Fibroblast of lung (primary cell): ENCODE measurements around the gene ALG1L2. TPM values are rescaled to one million over a fixed set of nuclear protein-coding genes. Genes with fewer than 3 reads are reported as not detected.
"Not testable (repeated sequence)": the region's sequence is repeated elsewhere in the genome, so short reads cannot be mapped to it uniquely, and the experiment has no call there.

Source experiments
- DNase-seq, 2 donors: peaks; one replicate each; pipeline versions ENCODE4 v3.0.0 to v3.0.0-alpha.2; 2010; ENCODE audit warnings: low read depth in 2 of 2
- H2AFZ ChIP-seq: 2 replicates; pipeline ENCODE4 v1.5.1; 2012; ENCODE audit warnings: low read length, control low read depth, inconsistent platforms
- H3K27ac ChIP-seq: 2 replicates; pipeline ENCODE4 v1.5.1; 2011; ENCODE audit warnings: low read length, control low read depth; ENCODE audit not compliant: insufficient read depth
- H3K27me3 ChIP-seq: 2 replicates; pipeline ENCODE4 v1.5.1; 2011; ENCODE audit warnings: mild to moderate bottlenecking, low read length; ENCODE audit not compliant: control insufficient read depth, insufficient read depth
- H3K36me3 ChIP-seq: 2 replicates; pipeline ENCODE4 v1.5.1; 2011; ENCODE audit warnings: low read length; ENCODE audit not compliant: control insufficient read depth, insufficient read depth
- H3K4me1 ChIP-seq: 2 replicates; pipeline ENCODE4 v1.5.1; 2011; ENCODE audit warnings: low read length; ENCODE audit not compliant: control insufficient read depth, insufficient read depth; ENCODE audit errors: extremely low read depth
- H3K4me2 ChIP-seq: 2 replicates; pipeline ENCODE4 v1.5.1; 2011; ENCODE audit warnings: low read length, control low read depth; ENCODE audit not compliant: insufficient read depth; ENCODE audit errors: extremely low read depth
- H3K4me3 ChIP-seq, 4 experiments: fragments of 200-600 bp in 1 of 4; sonication (generic) in 1 of 4; replicated peaks in 1 of 4; 2 replicates each; pipeline ENCODE4 v1.5.1; 2011 to 2016; ENCODE audit warnings: low read length in 4 of 4, low read depth in 3 of 4, mild to moderate bottlenecking in 3 of 4, control low read depth in 2 of 4, inconsistent platforms in 1 of 4, mixed read lengths in 1 of 4; ENCODE audit not compliant: insufficient read depth in 1 of 4; ENCODE audit errors: control extremely low read depth in 1 of 4
- H3K79me2 ChIP-seq: 2 replicates; pipeline ENCODE4 v1.5.1; 2012; ENCODE audit warnings: mild to moderate bottlenecking, low read length, inconsistent platforms; ENCODE audit not compliant: control insufficient read depth, insufficient read depth
- H3K9ac ChIP-seq: 2 replicates; pipeline ENCODE4 v1.5.1; 2011; ENCODE audit warnings: mild to moderate bottlenecking, low read length, control low read depth; ENCODE audit not compliant: insufficient read depth
- H3K9me3 ChIP-seq: 2 replicates; pipeline ENCODE4 v1.5.1; 2012; ENCODE audit warnings: low read depth, low read length; ENCODE audit not compliant: control insufficient read depth, insufficient read depth
- H4K20me1 ChIP-seq: 2 replicates; pipeline ENCODE4 v1.5.1; 2011; ENCODE audit warnings: low read length; ENCODE audit not compliant: control insufficient read depth, insufficient read depth; ENCODE audit errors: extremely low read depth
- CTCF ChIP-seq, 2 donors: IDR thresholded peaks in 1 of 2; conservative IDR thresholded peaks in 1 of 2; 1 replicate in 1 of 2; 2 replicates in 1 of 2; pipeline ENCODE4 v1.5.1; 2011 to 2012; ENCODE audit warnings: low read length in 2 of 2, control low read depth in 1 of 2, inconsistent platforms in 1 of 2, low read depth in 1 of 2, mild to moderate bottlenecking in 1 of 2
- EZH2 ChIP-seq: IDR thresholded peaks from 2 replicates; pipeline ENCODE4 v1.5.1; 2012; ENCODE audit warnings: low read length, control low read depth, mild to moderate bottlenecking; ENCODE audit errors: missing control alignments
- polyA plus RNA-seq, 2 donors: library from polyadenylated mRNA; depleted of rRNA in 1 of 2; stranded (reverse) in 1 of 2; unstranded in 1 of 2; fragments of >200 nt; gene quantifications; 2 replicates each; pipeline ENCODE4 v1.2.1, GENCODE V29; 2011 to 2012; ENCODE audit warnings: missing spikeins in 1 of 2
- total RNA-seq: library from RNA; depleted of rRNA; stranded (reverse); fragments of >200 nt; gene quantifications from 2 replicates; pipeline ENCODE4 v1.2.1, GENCODE V29; 2014

ALG1L2 gene
- total and polyA plus RNA-seq, 2 donors (not counting 1 experiment from before 2014, with no cell fraction given): 0.50 TPM; not detected in 1

GRCh38 chr3:130115400-130115799 is 33.8 kb downstream of the ALG1L2 start:
- not testable (repeated sequence) for H3K36me3 ChIP-seq, H3K4me2 ChIP-seq, H3K79me2 ChIP-seq, H3K27me3 ChIP-seq, H3K4me3 ChIP-seq, H3K9me3 ChIP-seq, H3K4me1 ChIP-seq, H2AFZ ChIP-seq, H4K20me1 ChIP-seq, DNase-seq, H3K27ac ChIP-seq, H3K9ac ChIP-seq

GRCh38 chr3:130117933-130118332 is 36.3 kb downstream of the ALG1L2 start:
- no peak overlapping the region for H3K9ac ChIP-seq
- no peaks in the 10 kb centered on the region for H3K9me3 ChIP-seq
- no peaks in the 10 kb centered on the region for H4K20me1 ChIP-seq
- TF ChIP-seq CTCF (conservative IDR thresholded peaks at IDR 0.05 in 1 of 2, IDR thresholded peaks at IDR 0.05 in 1 of 2; ENCODE audit: low read depth in 1 of 2, low read length in 2 of 2): no peak
- TF ChIP-seq EZH2: no peak
- no peaks in the 10 kb centered on the region for H3K27me3 ChIP-seq
- H3K4me1 ChIP-seq: no peaks in the 10 kb centered on the region
- DNase-seq: no peak
- H3K4me3 ChIP-seq: no peak overlapping the region
- H3K36me3 ChIP-seq: no peaks in the 10 kb centered on the region
- no peaks in the 10 kb centered on the region for H3K79me2 ChIP-seq
- no peak overlapping the region for H2AFZ ChIP-seq
- H3K4me2 ChIP-seq: no peak overlapping the region
- no peak overlapping the region for H3K27ac ChIP-seq

GRCh38 chr3:130119824-130120223 is 38.2 kb downstream of the ALG1L2 start:
- not testable (repeated sequence) for H4K20me1 ChIP-seq, H3K4me1 ChIP-seq, H3K9ac ChIP-seq, H3K4me2 ChIP-seq, H3K4me3 ChIP-seq, H3K36me3 ChIP-seq, H3K27me3 ChIP-seq, H2AFZ ChIP-seq, H3K79me2 ChIP-seq, H3K9me3 ChIP-seq, H3K27ac ChIP-seq
- peak in 1 of 2 donors; percentile 51 for DNase-seq

GRCh38 chr3:130120291-130120690 is 38.7 kb downstream of the ALG1L2 start:
- not testable (repeated sequence) for DNase-seq, H2AFZ ChIP-seq, H3K4me1 ChIP-seq, H3K79me2 ChIP-seq, H3K27me3 ChIP-seq, H3K36me3 ChIP-seq, H3K4me2 ChIP-seq, H3K4me3 ChIP-seq, H3K9ac ChIP-seq, H3K9me3 ChIP-seq, H3K27ac ChIP-seq, H4K20me1 ChIP-seq

GRCh38 chr3:130122891-130123775 is 41.5 kb downstream of the ALG1L2 start:
- H3K4me1 ChIP-seq, H3K9ac ChIP-seq, H3K9me3 ChIP-seq, H3K4me3 ChIP-seq, H3K27ac ChIP-seq, H4K20me1 ChIP-seq, H3K79me2 ChIP-seq, H3K36me3 ChIP-seq, H2AFZ ChIP-seq, H3K4me2 ChIP-seq, H3K27me3 ChIP-seq: not testable (repeated sequence)
- peak in 1 of 2 donors; percentile 40 for DNase-seq

- not testable (repeated sequence) for H3K4me1 ChIP-seq, H3K27me3 ChIP-seq, H4K20me1 ChIP-seq, H3K36me3 ChIP-seq, H3K27ac ChIP-seq, H3K9me3 ChIP-seq, DNase-seq, H3K4me2 ChIP-seq, H3K9ac ChIP-seq, H2AFZ ChIP-seq, H3K79me2 ChIP-seq, H3K4me3 ChIP-seq
Observed at GRCh38 chr3:130125406-130125805, 43.8 kb downstream of the ALG1L2 start.
